HepG2 (cell line): ENCODE results near the gene ZBTB7A.

Experiments used
- CREM ChIP-seq, 2 experiments: sonication (generic) in 1 of 2; formaldehyde crosslinking in 1 of 2; IDR thresholded peaks; 2 replicates each; pipeline versions ENCODE4 v1.4.0 to v1.6.1; 2016 to 2020; ENCODE audit warnings: antibody characterized with exemption in 1 of 2, mild to moderate bottlenecking in 1 of 2, missing genetic modification reagents in 1 of 2
- ESRRA ChIP-seq: sonication (generic); formaldehyde crosslinking; IDR thresholded peaks from 2 replicates; pipeline ENCODE4 v1.5.1; 2020; ENCODE audit warnings: mild to moderate bottlenecking, low read depth, missing genetic modification reagents
- ZFP36L2 ChIP-seq: sonication (generic); formaldehyde crosslinking; IDR thresholded peaks from 2 replicates; pipeline ENCODE4 v1.4.0; 2020; ENCODE audit warnings: missing genetic modification reagents

GRCh38 chr19:4099041-4099764 is 32.5 kb upstream of the ZBTB7A start:
- TF ChIP-seq ZFP36L2 (CRISPR knock-in tag) (no peak), ESRRA (no peak), CREM (IDR thresholded peaks at IDR 0.05) (no peak), CREM (CRISPR knock-in tag; IDR thresholded peaks at IDR 0.05) (no peak)
